GM19397 (cell line): Measurements from ENCODE around the gene ATRN.
"Not testable (repeated sequence)": the region's sequence is repeated elsewhere in the genome, so short reads cannot be mapped to it uniquely, and the experiment has no call there.

ENCODE experiments used
- ATAC-seq: cut with Tn5 transposase; IDR thresholded peaks from one replicate; pipeline ENCODE4 v1.9.1; 2021; ENCODE audit warnings: mild to moderate bottlenecking, moderate library complexity; ENCODE audit not compliant: unreplicated experiment

Gene ATRN

GRCh38 chr20:3560578-3560977, 89.8 kb downstream of the ATRN start:
- no peak for ATAC-seq

DNA sequence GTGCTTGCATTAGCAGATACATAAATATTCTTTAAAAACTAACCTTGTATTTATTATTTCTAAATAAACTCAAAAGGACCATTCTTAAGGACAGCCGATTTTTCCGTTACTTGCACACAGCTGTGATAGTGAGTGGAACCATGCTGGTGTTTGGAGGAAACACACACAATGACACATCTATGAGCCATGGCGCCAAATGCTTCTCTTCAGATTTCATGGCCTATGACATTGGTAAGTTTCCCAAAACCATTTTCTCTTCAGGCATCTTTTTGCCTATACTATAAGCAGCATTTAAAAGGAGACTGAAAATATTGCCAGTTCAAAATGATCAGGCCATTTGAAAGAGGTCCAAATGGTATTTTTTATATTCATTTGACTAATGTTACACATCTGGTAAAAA, 92.3 kb downstream of the ATRN start:
- ATAC-seq, result no peak

DNA sequence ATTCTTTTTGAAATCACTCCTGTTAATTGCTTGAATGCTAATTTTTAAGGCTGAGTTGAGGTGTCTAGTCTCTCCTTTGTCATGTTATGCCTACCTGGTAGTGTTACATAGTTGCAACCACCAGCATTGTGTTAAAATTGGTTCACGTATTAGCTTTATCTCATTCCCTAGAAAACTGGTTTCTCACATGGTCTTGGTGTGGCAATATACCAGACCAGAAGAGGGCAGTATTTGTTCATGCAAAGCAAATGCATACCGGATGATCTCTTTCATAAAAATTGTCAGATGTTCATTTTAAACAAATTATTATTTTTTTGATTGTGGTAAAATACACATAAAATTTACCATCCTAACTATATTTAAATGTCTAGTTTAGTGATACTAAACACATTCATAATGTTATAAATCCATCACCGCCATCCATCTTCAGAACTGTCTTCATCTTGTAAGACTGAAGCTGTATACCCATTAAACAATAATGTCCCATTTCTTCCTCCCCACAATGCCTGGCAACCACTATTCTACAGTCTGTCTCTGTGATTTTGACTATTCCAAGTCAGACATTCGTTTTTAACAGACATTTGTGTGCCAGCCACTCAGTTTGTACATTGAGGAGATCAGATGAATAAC, 92.8 kb downstream of the ATRN start:
- ATAC-seq, result no peak

GRCh38 chr20:3565851-3566250, 95.0 kb downstream of the ATRN start:
- ATAC-seq, result no peak

DNA sequence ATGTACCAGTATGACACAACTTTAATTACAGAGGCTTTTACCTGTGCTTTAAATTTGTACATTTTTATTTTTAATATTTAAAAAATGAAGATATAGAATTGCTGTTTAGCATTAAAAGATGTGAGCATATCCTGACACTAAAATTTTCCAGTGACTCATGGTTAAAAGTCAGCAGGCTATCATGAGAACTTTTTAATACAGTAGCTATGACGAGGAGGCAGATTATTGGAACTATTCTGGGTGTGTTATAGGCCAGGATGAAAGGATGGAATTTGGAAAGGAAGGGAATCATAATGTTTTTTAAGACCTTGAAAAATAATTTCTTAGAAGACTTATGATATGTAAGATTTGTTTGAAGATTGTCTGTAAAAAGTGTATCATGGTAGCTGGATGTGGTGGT, 101.3 kb downstream of the ATRN start:
- no peak for ATAC-seq

DNA sequence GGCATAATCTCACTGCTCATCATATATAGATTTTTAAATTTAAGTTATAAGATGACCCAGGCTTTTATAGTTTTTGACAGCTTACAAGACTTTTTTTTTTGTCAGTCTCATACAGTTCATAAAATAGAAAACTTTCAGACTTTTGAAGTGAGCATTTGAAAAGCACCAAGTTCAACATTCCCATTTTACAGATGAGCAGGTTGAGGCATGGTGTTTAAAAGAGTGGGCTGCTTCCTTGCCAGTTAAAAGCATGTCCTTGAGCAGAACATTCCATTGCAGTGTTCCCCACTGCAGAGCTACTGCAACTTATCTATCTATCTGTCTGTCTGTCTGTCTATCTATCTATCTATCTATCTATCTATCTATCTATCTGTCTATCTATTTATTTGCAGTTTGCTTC, 105.5 kb downstream of the ATRN start:
- no peak for ATAC-seq

- ATAC-seq, result no peak
These were observed 106.5 kb downstream of the ATRN start for GRCh38 chr20:3577366-3577765.

GRCh38 chr20:3580412-3580811, 109.6 kb downstream of the ATRN start:
- ATAC-seq, result no peak

DNA sequence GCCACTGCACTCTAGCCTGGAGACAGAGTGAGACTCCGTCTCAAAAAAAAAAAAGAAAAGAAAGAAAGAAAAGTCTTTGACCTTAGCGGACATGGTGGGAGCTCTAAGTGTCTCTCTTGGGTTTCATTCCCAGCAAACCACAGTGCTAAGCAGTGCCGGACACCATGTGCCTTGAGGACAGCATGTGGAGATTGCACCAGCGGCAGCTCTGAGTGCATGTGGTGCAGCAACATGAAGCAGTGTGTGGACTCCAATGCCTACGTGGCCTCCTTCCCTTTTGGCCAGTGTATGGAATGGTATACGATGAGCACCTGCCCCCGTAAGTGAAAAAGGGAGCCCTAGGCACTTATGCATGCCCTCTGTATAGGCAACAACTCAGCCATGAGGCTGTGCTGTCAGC, 112.9 kb downstream of the ATRN start:
- no peak for ATAC-seq

GRCh38 chr20:3586093-3586492, 115.3 kb downstream of the ATRN start:
- ATAC-seq, result no peak

DNA sequence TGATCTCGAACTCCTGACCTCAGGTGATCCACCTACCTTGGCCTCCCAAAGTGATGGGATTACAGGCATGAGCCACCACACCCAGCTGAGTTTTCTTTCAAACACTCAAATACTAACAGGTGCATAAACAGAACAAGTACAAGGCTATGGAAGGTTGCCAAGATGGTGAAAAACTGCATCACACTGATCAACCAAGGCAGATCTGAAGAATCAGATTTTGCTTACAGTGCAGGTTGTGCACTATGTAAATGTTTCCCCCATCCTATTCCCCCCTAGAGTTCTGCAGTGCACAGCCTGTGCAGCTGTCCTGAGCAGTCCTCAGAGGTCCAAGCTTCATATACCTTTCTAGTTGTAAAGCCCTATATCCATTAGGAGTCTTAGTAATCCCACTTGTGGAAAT, 119.3 kb downstream of the ATRN start:
- no peak for ATAC-seq

DNA sequence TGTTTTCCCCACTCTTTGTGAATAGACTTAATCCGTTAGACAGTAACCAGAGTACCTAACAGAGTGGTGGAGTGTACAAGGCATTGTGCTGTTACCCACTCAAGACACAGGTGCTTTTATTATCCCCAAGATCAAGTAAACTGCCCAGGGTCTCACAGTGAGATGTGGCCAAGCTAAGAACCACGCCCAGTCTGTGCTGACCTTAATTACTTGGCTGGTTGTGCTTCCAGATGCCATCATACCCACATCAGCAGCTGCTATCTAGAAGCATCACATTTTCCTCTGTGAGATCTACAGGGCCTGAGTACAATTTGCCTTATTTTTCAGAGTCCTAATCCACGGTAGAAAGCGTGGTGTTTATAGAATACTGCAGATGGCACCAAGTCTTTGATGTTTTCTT, 122.1 kb downstream of the ATRN start:
- ATAC-seq, result no peak

GRCh38 chr20:3595541-3595940, 124.7 kb downstream of the ATRN start:
- ATAC-seq, result no peak

- no peak for ATAC-seq
These were observed 132.3 kb downstream of the ATRN start for GRCh38 chr20:3603108-3603507.

DNA sequence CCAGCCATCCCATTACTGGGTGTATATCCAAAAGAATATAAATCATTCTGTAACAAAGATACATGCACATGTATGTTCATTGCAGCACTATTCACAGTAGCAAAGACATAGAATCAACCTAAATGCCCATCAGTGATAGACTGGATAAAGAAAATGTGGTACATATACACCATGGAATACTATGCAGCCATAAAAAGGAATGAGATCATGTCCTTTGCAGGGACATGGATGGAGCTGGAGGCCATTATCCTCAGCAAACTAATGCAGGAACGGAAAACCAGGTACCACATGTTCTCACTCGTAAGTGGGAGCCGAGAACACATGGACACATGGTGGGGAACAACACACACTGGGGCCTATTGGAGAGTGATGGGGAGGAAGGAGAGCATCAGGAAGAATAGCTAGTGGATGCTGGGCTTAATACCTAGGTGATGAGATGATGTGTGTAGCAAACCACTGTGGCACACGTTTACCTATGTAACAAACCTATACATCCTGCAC, 134.6 kb downstream of the ATRN start:
- ATAC-seq, result not testable (repeated sequence)

GRCh38 chr20:3606021-3606420, 135.2 kb downstream of the ATRN start:
- no peak for ATAC-seq

GRCh38 chr20:3611901-3612300, 141.1 kb downstream of the ATRN start:
- ATAC-seq, result no peak

- no peak for ATAC-seq
These were observed 142.2 kb downstream of the ATRN start for GRCh38 chr20:3612795-3613572.

DNA sequence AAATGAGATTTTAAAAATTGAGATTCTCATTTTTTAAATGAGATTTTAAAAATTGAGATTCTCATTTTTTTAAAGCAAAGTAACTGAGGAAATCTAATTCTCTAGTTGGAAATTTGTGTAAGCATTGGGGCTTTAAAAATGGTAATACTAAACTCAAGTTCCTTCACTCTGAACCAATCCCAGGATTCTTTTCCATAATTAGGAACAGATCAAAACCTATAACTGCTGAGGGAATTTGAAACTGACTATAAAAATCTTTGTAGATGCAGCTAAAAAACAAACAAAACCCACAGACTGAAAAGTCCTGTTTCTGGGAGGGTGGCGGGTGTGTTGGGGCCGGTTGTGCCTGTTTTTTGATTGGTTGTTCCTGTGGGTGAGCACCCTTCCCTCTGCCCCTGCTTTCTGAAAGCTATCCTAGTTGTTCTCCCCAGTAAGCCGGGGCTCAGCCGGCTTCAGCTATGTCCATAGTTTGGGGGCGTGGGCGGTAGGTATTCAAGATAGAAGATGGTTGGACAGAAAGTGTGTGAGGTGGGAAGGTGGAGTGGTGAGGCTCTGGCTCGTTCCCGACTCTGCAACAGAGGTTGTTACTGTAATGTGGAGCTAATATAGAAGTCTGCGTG, 143.1 kb downstream of the ATRN start:
- ATAC-seq, result no peak

GRCh38 chr20:3614466-3614865, 143.6 kb downstream of the ATRN start:
- no peak for ATAC-seq

DNA sequence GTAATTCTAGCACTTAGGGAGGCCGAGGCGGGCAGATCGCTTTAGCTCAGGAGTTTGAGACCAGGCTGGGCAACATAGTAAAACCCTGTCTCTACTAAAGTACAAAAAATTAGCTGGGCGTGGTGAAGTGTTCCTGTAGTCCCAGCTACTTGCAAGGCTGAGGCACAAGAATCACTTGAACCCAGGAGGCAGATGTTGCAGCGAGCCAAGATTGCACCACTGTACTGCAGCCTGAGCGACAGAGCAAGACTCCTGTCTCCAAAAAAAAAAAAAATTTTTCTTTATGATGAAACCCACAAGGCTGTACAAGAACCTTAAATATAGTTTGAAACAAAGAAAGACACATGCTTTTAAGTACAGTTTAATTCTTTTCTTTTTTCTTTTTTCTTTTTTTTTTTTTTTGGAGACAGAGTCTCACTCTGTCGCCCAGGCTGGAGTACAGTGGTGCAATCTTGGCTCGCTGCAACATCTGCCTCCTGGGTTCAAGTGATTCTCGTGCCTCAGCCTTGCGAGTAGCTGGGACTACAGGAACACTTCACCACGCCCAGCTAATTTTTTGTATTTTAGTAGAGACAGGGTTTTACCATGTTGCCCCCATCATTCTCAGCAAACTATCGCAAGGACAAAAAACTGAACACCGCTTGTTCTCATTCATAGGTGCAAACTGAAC, 144.5 kb downstream of the ATRN start:
- ATAC-seq, result not testable (repeated sequence)

DNA sequence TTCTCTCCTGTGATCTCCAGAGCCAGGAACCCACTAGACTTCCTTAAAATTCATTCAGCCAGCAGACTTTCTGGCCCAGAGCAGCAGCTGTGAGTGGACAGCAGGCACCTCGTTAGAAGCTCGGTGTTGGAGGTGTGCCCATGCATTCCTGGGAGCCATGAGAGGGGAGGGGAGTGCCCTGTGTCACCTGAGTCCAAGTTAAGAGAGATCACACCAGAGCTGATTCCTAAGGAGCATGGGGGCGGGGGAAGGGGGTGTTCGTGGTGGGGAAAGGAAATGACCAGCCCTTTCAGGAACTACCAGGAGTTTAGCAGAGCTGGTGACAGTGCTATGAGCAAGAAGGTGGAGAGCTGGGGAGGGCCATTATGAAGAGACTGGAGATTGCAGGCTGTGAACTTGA, 145.4 kb downstream of the ATRN start:
- ATAC-seq, result no peak
